Kasumi-1 (cell line): ENCODE results near the gene ASAH2.
"Not testable (repeated sequence)": the region's sequence is repeated elsewhere in the genome, so short reads cannot be mapped to it uniquely, and the experiment has no call there.

Experiments used
- DNase-seq, 2 experiments: peaks; one replicate each; lab custom pipeline; 2025; lab: John Stamatoyannopoulos, UW

ASAH2 gene

DNA sequence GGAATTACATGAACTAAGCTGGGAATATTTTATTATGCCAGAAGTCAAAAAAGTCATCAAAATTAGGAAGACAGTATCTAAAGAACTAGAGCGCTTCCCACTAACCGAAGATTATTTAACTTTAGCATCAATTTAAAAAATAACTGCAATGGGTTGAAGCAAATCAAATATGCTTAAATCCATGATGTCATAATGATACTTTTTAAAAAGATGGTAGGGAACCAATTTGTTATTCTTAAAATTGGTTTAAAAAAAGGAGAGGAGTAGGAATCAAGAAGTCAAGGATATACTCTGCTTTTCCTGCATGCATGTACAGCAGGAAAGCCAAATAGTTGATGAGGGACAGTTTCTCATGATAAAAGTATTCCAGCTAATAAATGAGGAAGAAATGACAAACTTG is 3.2 kb upstream of the ASAH2 start:
- DNase-seq: no peak

DNA sequence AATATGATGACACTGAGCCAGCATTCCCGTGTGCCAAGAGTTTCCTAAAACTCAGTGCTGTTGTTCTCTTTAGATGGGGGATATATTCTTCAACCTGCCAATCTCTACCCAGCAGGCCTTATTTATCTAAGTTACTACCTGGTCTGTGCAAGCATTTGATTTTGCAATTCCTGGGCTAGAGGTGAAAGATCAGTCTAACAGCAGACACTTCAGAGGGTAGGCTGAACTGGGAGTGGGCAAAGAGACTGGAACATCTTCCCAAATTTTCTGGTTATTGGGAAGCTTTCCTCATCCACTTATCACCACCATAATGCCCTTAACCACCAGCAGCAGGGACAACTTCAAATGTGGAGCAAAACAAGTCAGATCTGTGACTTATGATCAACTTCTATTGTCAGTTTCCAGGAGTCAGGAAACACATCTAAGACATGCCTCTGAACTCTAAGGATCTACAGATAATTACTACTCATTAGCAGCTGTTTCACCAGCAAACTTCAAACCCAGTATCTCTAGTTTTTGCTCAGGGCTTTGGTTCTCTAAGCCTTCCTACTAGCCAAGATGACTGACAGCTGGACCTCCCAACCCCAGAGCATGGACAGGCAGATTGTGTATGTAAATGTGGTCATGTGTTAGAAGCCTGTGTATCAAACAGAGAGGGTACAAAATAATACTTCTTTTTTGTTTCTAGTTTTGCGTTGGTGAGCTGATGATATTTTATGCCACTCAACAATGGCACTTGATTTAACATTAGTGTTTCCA is 1.0 kb downstream of the ASAH2 start:
- no peak for DNase-seq

DNA sequence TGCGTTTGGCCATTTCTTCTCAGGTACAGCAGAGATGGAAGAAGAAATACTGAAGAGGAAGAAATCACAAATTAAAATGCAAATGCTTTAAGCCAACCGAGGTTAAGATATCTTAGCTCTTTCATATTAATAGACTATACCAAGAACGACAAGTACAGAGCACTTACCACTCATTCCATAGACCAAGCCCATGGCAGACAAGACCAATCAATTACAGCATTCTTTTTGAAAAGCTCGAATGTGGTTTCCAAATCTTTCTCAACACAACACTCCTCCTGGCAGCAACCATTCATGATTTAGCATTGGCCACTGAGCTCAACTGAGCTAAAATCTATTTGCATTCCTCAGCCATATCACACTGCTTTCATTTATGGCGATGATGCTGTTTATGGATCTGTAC is 2.7 kb downstream of the ASAH2 start:
- DNase-seq: no peak

DNA sequence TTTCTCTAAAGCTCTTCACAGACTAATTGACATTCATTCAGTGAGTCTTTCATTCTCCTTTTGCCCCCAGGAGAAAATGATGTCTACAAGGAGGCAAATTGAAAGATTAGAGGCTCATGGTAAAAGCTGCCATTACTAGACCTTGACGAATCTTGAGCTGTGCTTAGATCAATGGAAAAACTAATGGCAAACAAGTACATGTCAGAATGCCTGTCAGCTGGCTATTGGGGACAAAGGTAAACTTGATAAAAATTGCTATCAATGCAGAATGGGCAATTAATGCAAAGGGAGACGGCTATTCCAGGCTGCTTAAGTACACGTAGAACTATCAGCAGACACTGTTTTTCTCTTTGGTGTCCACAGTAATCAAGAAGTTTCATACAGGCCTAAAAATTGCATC is 3.3 kb downstream of the ASAH2 start:
- DNase-seq: no peak

DNA sequence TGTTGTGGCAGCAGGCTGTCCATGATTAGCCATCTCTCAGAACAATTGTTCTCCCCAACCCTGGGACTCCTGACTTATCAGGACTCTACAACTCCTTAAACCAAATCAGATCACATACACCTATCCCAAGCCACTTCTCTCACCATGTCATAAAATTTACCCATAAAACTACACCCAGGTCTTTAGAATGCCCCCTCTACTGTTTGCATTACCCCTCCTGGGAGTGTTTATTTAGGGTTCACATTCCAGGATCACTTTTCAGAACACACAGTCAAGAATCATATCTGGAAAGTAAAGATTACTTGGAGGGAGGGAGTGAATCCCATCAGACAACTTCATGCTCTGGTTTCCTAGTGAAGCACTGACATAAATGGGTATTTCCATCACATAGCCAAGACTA is 7.1 kb downstream of the ASAH2 start:
- no peak for DNase-seq

DNA sequence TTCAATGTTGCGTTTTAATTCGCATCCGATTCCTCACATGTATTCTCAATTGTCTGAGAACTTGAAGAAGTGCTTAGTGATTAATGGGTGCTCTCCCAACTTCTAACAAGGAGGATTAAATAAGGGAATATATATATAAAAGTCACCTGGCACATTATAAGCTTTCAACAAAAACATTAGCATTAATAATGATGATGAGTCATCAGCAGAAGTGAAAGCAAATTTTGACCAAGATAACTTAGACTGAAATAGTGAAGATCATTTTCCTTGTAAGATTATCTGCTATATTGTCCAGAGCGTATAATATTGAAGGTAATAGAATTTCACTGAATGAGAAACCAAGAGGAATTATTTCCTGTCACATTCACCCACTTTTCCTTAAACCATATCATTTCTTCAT is 8.5 kb downstream of the ASAH2 start:
- DNase-seq: no peak

DNA sequence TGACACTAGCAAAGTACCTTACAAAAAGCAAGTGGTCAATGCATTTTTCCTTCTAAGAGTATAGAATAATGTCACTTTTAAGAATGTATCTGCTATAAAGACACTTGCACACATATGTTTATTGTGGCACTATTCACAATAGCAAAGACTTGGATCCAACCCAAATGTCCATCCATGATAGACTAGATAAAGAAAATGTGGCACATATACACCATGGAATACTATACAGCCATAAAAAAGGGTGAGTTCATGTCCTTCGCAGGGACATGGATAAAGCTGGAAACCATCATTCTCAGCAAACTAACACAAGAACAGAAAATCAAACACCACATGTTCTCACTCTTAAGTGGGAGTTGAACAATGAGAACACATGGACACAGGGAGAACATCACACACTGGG is 9.8 kb downstream of the ASAH2 start:
- not testable (repeated sequence) for DNase-seq

DNA sequence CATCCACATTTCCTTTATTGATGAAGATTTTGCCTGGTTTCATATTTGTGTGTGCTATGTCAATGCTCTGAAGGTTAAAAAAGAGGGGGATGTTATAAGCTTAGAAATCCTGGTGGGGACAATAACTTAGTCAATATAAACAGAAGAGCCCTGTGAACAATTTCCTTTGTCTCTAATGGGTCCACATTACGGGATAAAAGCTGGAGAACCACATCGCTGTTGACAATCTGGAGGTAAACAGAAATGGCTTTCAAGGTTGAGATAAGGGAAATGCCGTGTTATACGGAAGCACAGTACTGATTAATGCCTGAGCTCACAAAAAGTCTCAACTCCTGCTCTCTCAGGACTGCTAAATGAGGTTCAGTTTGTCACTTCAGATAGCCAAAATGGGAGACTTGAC is 16.8 kb downstream of the ASAH2 start:
- DNase-seq: no peak

DNA sequence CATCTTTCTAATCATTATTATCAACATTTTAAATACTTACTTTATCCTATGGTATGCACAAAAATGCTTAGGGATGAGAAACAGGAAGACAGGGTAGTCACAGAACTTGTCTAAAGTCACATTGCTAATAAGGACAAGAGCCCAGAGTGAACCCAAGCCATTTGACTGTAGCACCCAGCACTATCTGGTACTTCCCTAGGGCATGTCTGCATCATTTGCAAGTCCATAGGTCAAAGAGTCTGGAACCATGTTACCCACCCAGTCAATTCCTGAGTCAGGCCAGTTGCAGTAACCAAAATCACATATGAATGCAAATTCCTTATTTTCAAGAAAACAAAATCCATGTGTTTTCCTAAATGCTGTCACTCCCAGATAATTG is 19.1 kb downstream of the ASAH2 start:
- no peak for DNase-seq

DNA sequence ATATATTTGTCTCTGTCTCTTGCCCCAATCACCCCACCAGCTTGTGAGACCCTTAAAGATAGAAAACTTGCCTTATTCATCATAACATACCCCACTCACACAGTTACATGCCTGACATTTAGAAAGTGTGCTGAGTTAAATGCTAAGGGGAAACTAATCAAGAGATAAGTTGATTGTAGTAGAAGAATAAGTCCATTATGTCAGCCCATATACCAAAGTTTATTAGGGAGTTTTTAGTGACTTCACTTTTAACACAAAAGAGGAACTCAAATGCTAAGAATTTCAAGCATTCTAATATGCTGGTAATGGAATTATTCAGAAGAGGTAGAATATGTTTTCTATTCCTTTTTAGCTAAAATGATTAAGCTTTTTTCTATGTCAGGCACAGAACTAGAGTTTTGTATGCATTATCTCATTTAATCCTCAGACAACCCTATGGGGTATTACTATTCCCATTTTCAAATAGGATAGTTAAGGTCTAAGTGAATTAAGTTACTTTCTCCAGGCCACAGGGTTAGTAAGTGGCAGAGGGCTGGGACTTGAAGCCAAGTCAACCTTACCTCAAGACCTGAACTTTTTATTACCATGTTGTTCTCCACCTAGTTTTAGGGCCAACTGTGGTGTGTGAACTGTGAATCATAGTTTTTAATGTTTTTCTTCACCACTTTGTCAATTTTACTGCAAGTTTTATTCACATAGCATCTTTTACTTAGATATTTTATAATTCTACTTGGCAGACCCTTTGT is 19.6 kb downstream of the ASAH2 start:
- peak; percentile 13 to 15 for DNase-seq

DNA sequence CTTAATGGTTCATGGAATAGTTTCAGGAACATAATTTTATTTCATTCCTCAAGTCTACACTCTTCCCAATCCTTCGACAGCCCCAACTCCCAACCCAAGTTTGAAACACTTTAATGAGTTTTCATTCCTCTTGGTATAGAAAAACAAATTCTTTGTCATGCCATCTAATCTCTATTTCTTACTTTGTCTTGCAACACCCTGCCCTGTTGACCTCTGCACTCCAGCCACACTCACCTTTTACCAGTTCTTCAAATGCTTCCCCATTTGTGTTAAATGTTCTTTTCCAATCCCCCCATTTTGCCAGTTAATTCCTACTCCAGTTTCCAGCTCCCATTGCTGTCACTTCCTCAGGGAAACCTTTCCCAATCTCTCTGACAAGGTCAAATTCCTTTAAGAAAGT is 21.9 kb downstream of the ASAH2 start:
- DNase-seq: no peak

DNA sequence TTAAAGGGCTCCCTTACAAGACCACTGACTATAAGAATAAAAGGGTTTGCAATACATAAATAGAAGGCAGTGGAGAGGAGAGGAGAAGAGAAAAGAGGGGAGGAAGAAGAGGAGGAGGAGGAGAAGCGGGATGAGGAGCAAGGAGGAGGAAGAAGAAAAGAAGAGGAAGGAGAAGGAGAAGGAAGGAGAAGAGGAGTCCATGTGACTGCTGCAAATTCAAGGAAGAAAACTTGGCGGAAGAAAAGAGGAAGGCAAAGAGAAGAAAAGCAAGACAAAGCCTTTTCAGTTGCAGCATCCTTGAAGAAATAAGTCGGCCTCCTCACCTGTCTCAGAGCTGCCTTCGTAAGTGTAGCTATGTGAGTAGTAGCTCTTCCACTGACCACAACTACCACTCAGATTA is 22.6 kb downstream of the ASAH2 start:
- no peak for DNase-seq

DNA sequence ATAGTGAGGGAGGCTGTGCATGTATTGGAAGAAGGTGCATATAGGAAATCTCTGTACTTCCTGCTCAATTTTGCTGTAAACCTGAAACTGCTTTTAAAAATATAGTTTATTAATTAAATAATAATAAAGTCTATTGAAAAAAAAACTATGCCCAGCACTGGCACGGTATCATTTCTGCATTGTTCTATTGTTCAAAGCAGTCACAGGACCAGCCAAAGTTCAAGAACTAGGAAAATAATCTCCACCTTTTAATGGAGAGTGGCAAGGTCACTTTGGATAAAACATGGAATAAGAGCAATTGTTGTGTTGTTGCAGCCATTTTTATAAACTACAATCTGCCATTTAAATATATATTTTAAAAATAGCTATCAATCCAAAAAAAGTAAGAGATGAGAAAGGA is 24.7 kb downstream of the ASAH2 start:
- no peak for DNase-seq

DNA sequence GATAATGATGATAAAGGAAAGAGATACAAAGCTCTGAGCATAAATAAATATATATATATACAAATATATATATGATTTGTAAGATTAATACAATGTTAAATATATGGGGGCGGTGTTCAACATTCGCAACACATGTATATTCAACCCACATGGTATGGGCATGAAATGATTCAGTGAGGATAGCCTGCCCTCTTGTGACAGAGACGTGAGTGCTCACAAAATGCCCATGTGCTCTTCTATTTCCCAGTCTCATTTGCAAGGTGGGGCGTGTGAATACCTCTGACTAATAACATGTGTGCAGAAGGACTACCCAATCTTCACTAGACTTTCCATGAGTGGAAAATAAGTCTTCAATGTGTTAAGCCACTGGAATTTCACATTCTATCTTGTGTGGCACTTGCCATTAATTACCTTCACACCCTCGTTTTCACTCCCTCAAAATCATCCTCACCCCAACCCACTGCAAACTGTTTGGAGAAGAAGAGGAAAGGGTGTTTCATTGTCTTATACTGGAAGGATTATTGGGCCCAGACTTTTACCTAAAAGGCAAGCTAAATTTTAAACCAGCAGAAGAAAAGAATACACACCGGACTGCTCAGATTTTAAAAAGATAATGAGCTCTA is 26.9 kb downstream of the ASAH2 start:
- DNase-seq: peak; percentile 91 to 97

DNA sequence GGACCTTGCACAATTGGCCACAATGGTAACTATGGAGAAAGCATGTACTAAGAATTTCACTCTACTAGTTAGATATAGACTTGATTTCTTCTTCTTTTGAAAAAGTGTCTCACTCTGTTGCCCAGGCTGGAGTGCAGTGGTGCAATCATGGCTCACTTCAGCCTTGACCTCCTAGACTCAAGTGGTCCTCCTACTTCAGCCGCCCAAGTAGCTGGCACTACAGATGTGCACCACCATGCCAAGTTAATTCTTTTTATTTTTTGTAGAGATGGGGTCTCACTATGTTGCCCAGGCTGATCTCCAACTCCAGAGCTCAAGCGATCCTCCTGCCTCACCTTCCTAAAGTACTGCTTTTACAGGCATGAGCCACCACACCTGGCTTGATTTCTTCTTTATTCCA is 29.1 kb downstream of the ASAH2 start:
- DNase-seq: no peak

DNA sequence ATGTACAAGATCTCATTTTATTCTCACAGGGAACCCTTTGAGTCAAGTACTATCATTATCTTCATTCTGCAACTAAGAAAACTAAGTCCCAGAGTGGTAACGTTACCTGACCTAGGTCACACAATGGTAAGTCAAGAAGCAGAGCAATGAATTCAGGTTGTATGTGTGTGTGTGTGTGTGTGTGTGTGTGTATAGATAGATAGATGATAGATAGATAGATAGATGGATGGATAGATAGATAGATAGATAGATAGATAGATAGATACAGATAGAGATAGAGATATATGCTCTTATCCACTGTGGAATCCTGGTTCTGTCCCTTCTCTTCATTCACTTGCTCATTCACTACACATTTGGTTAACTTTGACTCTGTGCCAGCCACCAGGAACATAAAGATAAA is 29.8 kb downstream of the ASAH2 start:
- no peak for DNase-seq

DNA sequence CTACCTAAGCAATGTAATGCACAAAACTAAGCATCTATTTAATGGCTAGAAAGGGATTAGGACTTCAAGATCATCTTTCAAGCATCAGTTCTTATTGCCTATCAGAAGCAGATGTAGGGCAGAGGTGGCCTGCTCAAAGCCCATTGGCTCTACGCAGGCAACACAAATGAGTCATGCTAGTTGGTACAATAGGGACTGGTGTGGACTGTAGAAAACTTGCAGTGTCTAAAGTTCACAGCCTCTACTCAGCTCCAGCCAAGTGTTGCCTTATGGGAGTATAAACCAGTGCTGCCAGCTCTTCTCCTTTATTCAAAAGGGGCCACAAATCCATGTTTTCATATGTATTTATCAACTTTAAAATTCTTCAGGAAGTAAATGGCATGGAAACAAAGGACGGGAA is 31.7 kb downstream of the ASAH2 start:
- DNase-seq: no peak

DNA sequence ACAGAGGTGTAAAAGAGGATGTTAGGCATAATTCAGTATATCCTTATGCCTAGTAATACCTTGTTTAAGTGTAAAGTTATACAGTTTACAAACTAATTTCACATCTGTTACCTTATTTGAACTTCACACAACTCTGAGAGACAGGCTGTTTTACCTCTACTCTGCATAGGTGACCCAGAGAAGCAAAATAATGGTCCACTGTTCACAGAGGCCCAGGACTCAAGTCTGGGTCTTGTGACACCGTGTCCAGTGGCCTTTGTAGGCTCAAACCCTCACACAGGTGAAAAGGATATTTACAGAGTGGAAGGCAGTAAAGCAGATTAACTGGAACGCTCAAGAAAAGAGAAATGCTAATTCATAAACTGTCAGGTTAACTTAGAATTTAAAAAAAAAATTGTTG is 32.1 kb downstream of the ASAH2 start:
- DNase-seq: no peak

DNA sequence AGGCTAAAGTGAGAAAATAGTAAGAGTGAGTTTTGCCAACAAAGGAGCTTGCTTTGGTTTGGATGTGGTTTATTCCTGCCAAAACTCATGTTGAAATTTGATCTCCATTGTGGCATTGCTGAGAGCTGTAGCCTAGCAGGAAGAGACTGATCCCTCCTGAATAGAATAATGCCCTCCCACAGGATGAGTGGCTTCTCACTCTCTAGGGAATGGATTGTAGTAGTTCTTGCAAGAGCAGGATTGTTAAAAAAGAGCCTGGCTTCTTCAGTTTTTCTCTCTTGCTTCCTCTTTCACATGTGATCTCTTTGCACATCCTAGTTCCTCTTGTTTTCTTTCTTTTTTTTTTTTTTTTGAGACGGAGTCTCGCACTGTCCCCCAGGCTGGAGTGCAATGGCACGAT is 34.4 kb downstream of the ASAH2 start:
- peak; percentile 73 to 74 for DNase-seq

DNA sequence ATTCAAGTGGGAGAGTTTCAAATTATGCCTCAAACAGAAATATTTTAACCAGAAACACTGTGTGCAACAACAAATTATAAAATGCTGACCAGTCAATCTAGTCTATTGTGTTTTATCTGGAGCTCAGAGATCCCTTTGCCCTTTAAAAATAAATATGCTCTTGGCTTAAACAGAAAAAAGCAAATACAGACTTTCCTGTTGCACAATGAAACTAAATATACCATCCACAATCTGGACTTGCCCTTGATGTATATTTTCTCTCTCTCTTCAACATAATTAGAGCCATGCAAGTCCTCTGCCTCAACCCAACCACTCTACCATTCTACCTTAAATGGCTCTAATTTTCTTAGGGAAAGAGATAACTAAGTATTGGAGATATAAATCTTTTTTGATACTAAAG is 34.9 kb downstream of the ASAH2 start:
- no peak for DNase-seq

DNA sequence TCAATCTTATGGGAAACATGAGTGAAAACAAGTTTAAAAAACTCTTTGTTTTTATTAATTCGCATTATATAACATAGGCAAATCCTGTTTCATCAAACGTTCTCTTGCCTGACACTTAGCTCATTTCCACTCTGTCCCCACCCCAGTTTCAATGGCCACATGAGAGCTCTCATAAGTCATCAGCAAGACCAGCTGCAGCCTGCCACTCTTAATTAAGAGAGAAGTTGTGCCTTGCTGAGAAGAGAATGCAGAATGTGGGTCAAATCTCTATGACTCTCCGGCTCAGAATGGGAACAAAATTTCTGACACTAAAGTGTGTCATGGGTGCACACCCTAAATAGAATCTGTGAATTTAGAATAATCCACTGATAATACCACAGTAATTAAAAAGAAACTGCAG is 39.6 kb downstream of the ASAH2 start:
- no peak for DNase-seq

DNA sequence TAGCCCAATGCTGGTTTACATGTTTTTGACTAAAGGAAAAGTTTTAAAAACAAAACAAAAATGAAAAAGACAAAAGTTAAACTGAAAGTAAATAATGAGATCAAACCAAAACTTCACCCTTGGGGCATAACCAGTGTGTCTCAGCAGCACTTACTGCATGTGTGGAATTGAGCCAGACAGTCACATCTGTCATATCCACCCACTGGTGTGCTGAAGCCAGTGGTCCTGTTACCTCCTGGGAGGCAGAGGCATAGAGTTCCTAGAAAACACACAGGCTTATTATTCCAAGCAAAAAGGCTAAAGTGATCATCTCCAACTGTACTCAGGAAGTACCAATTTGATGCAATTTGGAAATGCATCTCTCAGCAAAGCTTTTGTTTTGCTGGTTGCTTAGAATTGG is 40.4 kb downstream of the ASAH2 start:
- no peak for DNase-seq
